ENCODE measurements around the gene HRH2.

GRCh38 chr5:175627005-175627404 lies 30.9 kb upstream of the HRH2 start:
- TF ChIP-seq CTCF (IDR thresholded peaks at IDR 0.05) (no peak), POLR2A (IDR thresholded peaks at IDR 0.05) (no peak)
